Measurements from ENCODE around the gene BIN1. TPM values are rescaled to one million over a fixed set of nuclear protein-coding genes. Genes with fewer than 3 reads are reported as not detected.

Gene BIN1
- total RNA-seq, 1 experiment from 2014 or later: 34.1 TPM

DNA sequence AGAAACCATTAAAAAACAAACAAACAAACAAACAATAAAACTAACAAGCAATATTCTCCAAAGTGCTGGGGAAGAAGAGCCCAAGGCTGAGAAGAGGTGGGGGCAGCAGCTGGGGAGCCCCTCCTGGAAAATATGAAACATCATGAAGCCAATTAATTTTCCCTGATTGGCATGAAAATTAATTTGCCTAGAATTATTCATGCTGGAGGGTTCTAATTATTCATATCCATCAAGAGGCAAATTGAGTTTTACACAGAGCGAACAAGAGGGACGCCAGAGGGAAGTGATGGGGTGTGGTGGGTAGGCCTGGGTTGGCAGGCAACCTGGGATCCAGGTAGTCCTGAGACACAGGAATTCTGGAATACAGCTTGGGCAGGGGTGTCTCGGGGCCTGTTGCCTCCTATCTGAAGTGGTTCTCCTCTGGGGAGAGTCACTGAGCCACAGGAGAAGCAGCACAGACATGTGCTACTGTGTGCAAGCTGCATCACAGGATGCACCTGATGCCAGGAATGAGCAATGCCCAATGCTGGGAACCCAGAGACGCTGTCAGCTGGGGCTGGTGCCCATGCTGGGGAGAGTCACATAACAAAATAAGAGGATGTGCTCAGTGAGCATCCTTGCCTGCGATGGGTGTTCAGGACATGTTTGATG is 107.7 kb downstream of the BIN1 start:
- Histone ChIP-seq H3K4me3 (ENCODE audit: low read depth, low read length, poor library complexity, severe bottlenecking) (no peak overlapping the region), H3K36me3 (ENCODE audit: insufficient read depth, low read length, poor library complexity, severe bottlenecking) (no peaks in the 10 kb centered on the region), H3K27ac (ENCODE audit: low read depth, low read length, poor library complexity, severe bottlenecking) (no peak overlapping the region), H3K27me3 (replicated peaks; ENCODE audit: insufficient read depth, low read depth, low read length, poor library complexity) (no peaks in the 10 kb centered on the region), H3K9me3 (ENCODE audit: low read depth, low read length, poor library complexity, severe bottlenecking) (no peaks in the 10 kb centered on the region), H3K4me1 (ENCODE audit: insufficient read depth, low read length, poor library complexity, severe bottlenecking) (no peaks in the 10 kb centered on the region)
- no TSS peak for BruUV-seq (replicated peaks)
- no peak for DNase-seq (ENCODE audit: low spot score)
- ChIA-PET POLR2A (ENCODE audit: low non-redundant PET) (no interaction called here), CTCF (no interaction called here)
- TF ChIP-seq, protein P1, sequence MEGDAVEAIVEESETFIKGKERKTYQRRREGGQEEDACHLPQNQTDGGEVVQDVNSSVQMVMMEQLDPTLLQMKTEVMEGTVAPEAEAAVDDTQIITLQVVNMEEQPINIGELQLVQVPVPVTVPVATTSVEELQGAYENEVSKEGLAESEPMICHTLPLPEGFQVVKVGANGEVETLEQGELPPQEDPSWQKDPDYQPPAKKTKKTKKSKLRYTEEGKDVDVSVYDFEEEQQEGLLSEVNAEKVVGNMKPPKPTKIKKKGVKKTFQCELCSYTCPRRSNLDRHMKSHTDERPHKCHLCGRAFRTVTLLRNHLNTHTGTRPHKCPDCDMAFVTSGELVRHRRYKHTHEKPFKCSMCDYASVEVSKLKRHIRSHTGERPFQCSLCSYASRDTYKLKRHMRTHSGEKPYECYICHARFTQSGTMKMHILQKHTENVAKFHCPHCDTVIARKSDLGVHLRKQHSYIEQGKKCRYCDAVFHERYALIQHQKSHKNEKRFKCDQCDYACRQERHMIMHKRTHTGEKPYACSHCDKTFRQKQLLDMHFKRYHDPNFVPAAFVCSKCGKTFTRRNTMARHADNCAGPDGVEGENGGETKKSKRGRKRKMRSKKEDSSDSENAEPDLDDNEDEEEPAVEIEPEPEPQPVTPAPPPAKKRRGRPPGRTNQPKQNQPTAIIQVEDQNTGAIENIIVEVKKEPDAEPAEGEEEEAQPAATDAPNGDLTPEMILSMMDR (conservative IDR thresholded peaks at IDR 0.05; ENCODE audit: low read depth, low read length): no peak
- intact Hi-C loops (cut with micrococcal nuclease; ENCODE audit: unreplicated experiment): no loop called here

DNA sequence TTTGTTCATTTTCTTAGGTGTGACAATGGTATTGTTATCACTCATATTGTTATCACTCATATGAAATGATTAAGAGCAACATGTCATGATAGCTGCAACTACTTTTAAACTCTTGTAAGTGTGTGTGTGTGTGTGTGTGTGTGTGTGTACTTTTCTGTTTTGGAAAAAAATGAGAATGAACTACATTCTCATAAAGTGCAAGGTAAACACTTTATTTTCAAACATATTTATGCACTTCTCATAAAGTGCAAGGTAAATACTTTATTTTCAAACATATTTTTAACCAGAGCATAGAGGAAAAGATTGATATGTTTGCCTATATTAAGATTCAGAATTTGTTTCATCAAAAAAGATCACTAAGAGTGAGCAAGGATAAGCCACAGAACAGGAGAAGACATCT is 108.5 kb downstream of the BIN1 start:
- TF ChIP-seq EZH2 (IDR thresholded peaks at IDR 0.05; ENCODE audit: borderline replicate concordance, low read depth, low read length, poor library complexity, severe bottlenecking): no peak
- TF ChIP-seq, protein P1 (conservative IDR thresholded peaks at IDR 0.05; ENCODE audit: low read depth, low read length): no peak
- intact Hi-C loops (cut with micrococcal nuclease; ENCODE audit: unreplicated experiment): no loop called here
- ChIA-PET POLR2A (ENCODE audit: low non-redundant PET) (no interaction called here), CTCF (interaction anchor here (0.5 kb wide), 1 partner anchor 426 kb away, joined by 3 read pairs; no protein-coding TSS in a partner anchor)
- Histone ChIP-seq H3K4me3 (ENCODE audit: low read depth, low read length, poor library complexity, severe bottlenecking) (no peak overlapping the region), H3K27ac (ENCODE audit: low read depth, low read length, poor library complexity, severe bottlenecking) (no peak overlapping the region), H3K9me3 (ENCODE audit: low read depth, low read length, poor library complexity, severe bottlenecking) (no peaks in the 10 kb centered on the region), H3K36me3 (ENCODE audit: insufficient read depth, low read length, poor library complexity, severe bottlenecking) (no peaks in the 10 kb centered on the region), H3K27me3 (replicated peaks; ENCODE audit: insufficient read depth, low read depth, low read length, poor library complexity) (no peaks in the 10 kb centered on the region), H3K4me1 (ENCODE audit: insufficient read depth, low read length, poor library complexity, severe bottlenecking) (no peaks in the 10 kb centered on the region)
- no TSS peak for BruUV-seq (replicated peaks)
- DNase-seq (ENCODE audit: low spot score): no peak

Other genes starting within 250 kb of the BIN1 start
- gene TEX51, start 208.3 kb downstream of the BIN1 start, total RNA-seq (2021): not detected in 2 replicates
- 3.0 and 4.2 TPM in 2 replicates for gene CYP27C1, start 113.1 kb upstream of the BIN1 start, total RNA-seq (2021)
- gene ERCC3, start 187.0 kb upstream of the BIN1 start, total RNA-seq (2021): 69.5 and 70.2 TPM in 2 replicates

Measured in A673 (cell line).